ENCODE results near the gene TMC5. TPM values are rescaled to one million over a fixed set of nuclear protein-coding genes. Genes with fewer than 3 reads are reported as not detected.

The TMC5 gene
- total RNA-seq, 1 experiment from 2014 or later, result not detected

DNA sequence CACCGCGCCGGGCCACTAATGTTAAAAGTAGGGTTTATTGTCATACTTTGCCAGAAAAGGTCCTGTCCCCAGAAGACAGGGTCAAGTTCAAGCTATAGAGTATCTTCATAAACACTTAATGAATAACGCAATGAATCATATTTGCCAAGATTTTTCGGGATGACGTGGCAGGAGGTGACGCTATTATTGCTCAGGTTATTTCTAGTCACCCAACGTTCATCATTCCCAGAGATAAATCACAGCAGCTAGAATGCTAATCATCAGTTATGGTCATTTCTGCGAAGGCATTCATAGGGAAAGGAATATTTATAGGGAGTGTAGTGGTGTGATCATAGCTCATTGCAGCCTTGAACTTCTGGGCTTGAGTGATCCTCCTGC lies 2.0 kb downstream of the TMC5 start:
- H3K9me3 ChIP-seq (replicated peaks), result no peaks in the 10 kb centered on the region
- no peaks in the 10 kb centered on the region for H3K36me3 ChIP-seq
- no peaks in the 10 kb centered on the region for H3K27me3 ChIP-seq
- no peak overlapping the region for H3K4me3 ChIP-seq
- no peak for DNase-seq
- H3K4me1 ChIP-seq, result no peaks in the 10 kb centered on the region
- H3K27ac ChIP-seq, result no peak overlapping the region

- Histone ChIP-seq H3K4me1 (no peaks in the 10 kb centered on the region), H3K27ac (no peak overlapping the region), H3K27me3 (0 out of 2 replicates have a peak, but pooled peaks cover 3% of the 10 kb centered on the region), H3K36me3 (no peaks in the 10 kb centered on the region), H3K4me3 (no peak overlapping the region), H3K9me3 (replicated peaks) (no peaks in the 10 kb centered on the region)
- DNase-seq, result no peak
These were observed 6.8 kb downstream of the TMC5 start for GRCh38 chr16:19424478-19424877.

DNA sequence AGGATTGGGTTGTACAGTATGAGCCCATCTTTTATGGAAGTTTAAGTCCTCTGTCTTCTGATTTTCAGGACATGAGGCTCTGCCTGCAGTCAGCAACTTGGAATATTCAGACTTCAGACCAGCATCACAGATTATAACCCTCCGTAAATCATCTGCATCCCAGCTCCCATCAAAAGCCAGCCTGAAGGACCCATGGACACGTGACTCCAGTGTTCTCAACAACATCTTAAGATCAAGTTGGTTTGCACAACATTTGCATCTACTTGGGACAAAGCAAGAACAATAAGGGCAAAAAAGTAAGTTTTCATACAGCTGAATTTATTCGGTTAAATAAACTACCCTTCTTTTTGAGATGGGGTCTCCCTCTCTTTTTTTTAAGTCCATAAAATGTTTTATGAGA lies 12.7 kb downstream of the TMC5 start:
- no peak for DNase-seq
- H3K4me3 ChIP-seq, result no peak overlapping the region
- no peaks in the 10 kb centered on the region for H3K36me3 ChIP-seq
- H3K27ac ChIP-seq, result no peak overlapping the region
- H3K4me1 ChIP-seq, result no peaks in the 10 kb centered on the region
- 0 out of 2 replicates have a peak, but pooled peaks cover 3% of the 10 kb centered on the region for H3K27me3 ChIP-seq
- H3K9me3 ChIP-seq (replicated peaks), result no peaks in the 10 kb centered on the region

GRCh38 chr16:19431636-19432340 lies 14.1 kb downstream of the TMC5 start:
- H3K36me3 ChIP-seq, result no peaks in the 10 kb centered on the region
- DNase-seq, result no peak
- no peaks in the 10 kb centered on the region for H3K9me3 ChIP-seq (replicated peaks)
- no peak overlapping the region for H3K27ac ChIP-seq
- H3K4me3 ChIP-seq, result no peak overlapping the region
- 0 out of 2 replicates have a peak, but pooled peaks cover 3% of the 10 kb centered on the region for H3K27me3 ChIP-seq
- H3K4me1 ChIP-seq, result no peaks in the 10 kb centered on the region

DNA sequence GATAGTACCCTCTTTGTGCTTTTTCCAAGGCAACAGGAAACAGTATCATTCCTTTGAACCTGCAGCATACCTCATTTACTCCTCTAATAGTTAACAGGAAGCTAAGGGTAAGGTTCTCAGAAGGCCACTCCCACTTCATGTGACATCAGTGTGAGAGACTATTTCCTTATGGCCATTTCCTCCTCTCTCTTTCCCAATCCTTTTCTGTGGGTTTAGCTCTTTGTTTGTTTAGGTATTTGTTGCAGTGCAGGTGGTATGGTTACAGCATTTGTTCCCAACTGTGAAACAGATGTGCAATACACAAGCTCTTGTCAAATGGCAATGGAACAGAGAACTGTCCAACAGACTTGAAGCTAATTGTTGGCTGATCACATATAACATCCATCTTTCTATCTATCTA lies 14.7 kb downstream of the TMC5 start:
- Histone ChIP-seq H3K4me1 (no peaks in the 10 kb centered on the region), H3K9me3 (replicated peaks) (no peaks in the 10 kb centered on the region), H3K27me3 (0 out of 2 replicates have a peak, but pooled peaks cover 3% of the 10 kb centered on the region), H3K4me3 (no peak overlapping the region), H3K36me3 (no peaks in the 10 kb centered on the region), H3K27ac (no peak overlapping the region)
- no peak for DNase-seq

DNA sequence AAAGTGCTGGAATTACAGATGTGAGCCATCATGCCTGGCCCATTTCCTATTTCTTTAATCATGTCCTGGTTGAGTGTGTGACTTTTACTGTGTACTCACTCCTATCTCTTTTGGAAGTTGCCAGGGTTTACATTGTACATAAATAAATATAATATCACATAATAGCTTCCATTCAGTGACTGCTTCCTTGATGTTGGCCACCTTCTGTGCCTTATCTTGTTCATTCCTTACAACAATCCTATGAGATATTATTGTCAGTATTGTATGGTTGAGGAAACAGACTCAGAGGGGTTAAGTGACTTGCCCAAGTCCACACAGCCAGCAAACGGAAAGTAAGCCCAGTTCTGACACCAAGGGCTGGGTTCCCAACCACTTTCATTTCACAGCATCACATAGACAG lies 16.9 kb downstream of the TMC5 start:
- Histone ChIP-seq H3K36me3 (no peaks in the 10 kb centered on the region), H3K27me3 (no peaks in the 10 kb centered on the region), H3K27ac (no peak overlapping the region), H3K4me3 (no peak overlapping the region), H3K4me1 (no peaks in the 10 kb centered on the region), H3K9me3 (replicated peaks) (no peaks in the 10 kb centered on the region)
- no peak for DNase-seq

DNA sequence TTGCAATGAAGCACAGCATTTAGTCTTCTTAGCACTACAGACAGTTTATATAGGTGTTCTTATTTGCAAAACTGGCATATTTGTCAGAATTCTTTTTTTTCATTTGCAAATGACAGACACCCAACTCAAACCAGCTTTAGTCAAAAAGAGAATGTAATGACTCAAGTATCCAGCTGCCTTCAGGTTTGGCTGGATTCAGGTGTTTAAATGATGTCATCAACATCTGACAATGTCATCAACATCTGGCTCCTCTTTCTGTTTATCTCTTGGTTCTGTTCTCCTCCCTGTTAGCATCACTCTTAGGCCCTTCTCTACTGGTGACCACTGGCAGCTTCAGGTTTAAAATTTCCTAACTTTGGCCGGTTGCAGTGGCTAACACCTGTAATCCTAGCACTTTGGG lies 18.9 kb downstream of the TMC5 start:
- Histone ChIP-seq H3K27ac (no peak overlapping the region), H3K9me3 (replicated peaks) (no peaks in the 10 kb centered on the region), H3K36me3 (no peaks in the 10 kb centered on the region), H3K4me3 (no peak overlapping the region), H3K4me1 (no peaks in the 10 kb centered on the region), H3K27me3 (no peaks in the 10 kb centered on the region)
- no peak for DNase-seq

DNA sequence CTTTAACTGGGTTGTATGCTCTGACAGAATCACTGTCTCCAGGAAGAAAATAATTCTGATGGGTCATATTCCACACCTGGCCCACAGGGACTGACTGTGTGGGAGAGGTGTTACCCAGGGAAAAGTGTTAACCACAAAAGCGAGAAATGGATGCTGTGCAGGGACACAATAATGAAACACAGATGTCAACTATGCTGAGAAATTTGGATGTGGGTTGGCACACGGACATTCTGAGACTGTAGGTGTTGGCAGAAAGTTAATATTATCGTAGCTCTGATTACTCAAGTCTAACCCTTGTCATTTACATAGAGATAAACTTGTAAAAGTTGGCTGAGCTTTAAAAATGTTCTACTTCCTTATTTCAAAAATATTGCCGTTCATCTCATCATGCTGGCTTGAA lies 19.6 kb downstream of the TMC5 start:
- Histone ChIP-seq H3K9me3 (replicated peaks) (no peaks in the 10 kb centered on the region), H3K4me3 (no peak overlapping the region), H3K4me1 (no peaks in the 10 kb centered on the region), H3K27me3 (no peaks in the 10 kb centered on the region), H3K36me3 (no peaks in the 10 kb centered on the region), H3K27ac (no peak overlapping the region)
- no peak for DNase-seq

- Histone ChIP-seq H3K36me3 (no peaks in the 10 kb centered on the region), H3K4me1 (no peaks in the 10 kb centered on the region), H3K9me3 (replicated peaks) (no peaks in the 10 kb centered on the region), H3K27ac (no peak overlapping the region), H3K4me3 (no peak overlapping the region), H3K27me3 (no peaks in the 10 kb centered on the region)
- no peak for DNase-seq
These were observed 21.1 kb downstream of the TMC5 start for GRCh38 chr16:19438739-19439138.

GRCh38 chr16:19439483-19439882 lies 21.8 kb downstream of the TMC5 start:
- Histone ChIP-seq H3K9me3 (replicated peaks) (no peaks in the 10 kb centered on the region), H3K36me3 (no peaks in the 10 kb centered on the region), H3K27me3 (no peaks in the 10 kb centered on the region), H3K27ac (no peak overlapping the region), H3K4me3 (no peak overlapping the region), H3K4me1 (no peaks in the 10 kb centered on the region)
- DNase-seq, result no peak

GRCh38 chr16:19443659-19444058 lies 26.0 kb downstream of the TMC5 start:
- H3K4me3 ChIP-seq, result no peak overlapping the region
- no peak overlapping the region for H3K27ac ChIP-seq
- DNase-seq, result no peak
- H3K27me3 ChIP-seq, result no peaks in the 10 kb centered on the region
- H3K9me3 ChIP-seq (replicated peaks), result no peaks in the 10 kb centered on the region
- H3K4me1 ChIP-seq, result no peaks in the 10 kb centered on the region
- H3K36me3 ChIP-seq, result no peaks in the 10 kb centered on the region

- Histone ChIP-seq H3K4me1 (no peaks in the 10 kb centered on the region), H3K27ac (no peak overlapping the region), H3K27me3 (no peaks in the 10 kb centered on the region), H3K9me3 (replicated peaks) (no peaks in the 10 kb centered on the region), H3K36me3 (no peaks in the 10 kb centered on the region), H3K4me3 (no peak overlapping the region)
- no peak for DNase-seq
These were observed 28.7 kb downstream of the TMC5 start for GRCh38 chr16:19446300-19446846.

DNA sequence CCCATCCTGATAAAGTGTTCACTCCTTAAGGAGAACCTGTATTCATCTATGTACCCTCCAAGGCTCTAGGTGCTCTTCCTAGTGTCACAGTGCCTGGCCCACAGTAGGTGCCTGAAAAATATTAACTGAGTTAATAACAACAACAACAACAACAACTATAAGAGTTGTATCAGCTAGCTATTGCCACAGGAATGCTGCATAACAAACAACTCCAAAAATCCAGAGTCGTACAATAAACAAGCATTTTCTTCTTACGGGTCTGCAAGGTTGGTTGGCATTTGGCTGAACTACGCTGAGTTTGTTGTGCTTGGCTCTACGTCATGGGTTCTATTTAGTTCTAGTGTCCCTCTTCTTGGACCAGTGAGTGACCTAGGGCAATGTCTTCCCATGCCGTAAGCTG lies 29.2 kb downstream of the TMC5 start:
- Histone ChIP-seq H3K4me3 (no peak overlapping the region), H3K27me3 (no peaks in the 10 kb centered on the region), H3K4me1 (no peaks in the 10 kb centered on the region), H3K36me3 (no peaks in the 10 kb centered on the region), H3K9me3 (replicated peaks) (no peaks in the 10 kb centered on the region), H3K27ac (no peak overlapping the region)
- no peak for DNase-seq

GRCh38 chr16:19450186-19450585 lies 32.5 kb downstream of the TMC5 start:
- H3K4me1 ChIP-seq, result no peaks in the 10 kb centered on the region
- H3K27ac ChIP-seq, result no peak overlapping the region
- H3K9me3 ChIP-seq (replicated peaks), result no peaks in the 10 kb centered on the region

GRCh38 chr16:19458722-19459379 lies 41.2 kb downstream of the TMC5 start:
- Histone ChIP-seq H3K9me3 (replicated peaks) (no peaks in the 10 kb centered on the region), H3K4me1 (no peaks in the 10 kb centered on the region), H3K27me3 (no peaks in the 10 kb centered on the region), H3K27ac (no peak overlapping the region), H3K4me3 (no peak overlapping the region), H3K36me3 (no peaks in the 10 kb centered on the region)
- no peak for DNase-seq

More at GRCh38 chr16:19450186-19450585, 32.5 kb downstream of the TMC5 start:
- H3K27me3 ChIP-seq, result no peaks in the 10 kb centered on the region; the same call in 1 of the 2 replicates
- DNase-seq, result no peak
- no peaks in the 10 kb centered on the region for H3K36me3 ChIP-seq
- no peak overlapping the region for H3K4me3 ChIP-seq
